GM19025 (cell line): Measurements from ENCODE around the gene SPNS1.
"Not testable (repeated sequence)": the region's sequence is repeated elsewhere in the genome, so short reads cannot be mapped to it uniquely, and the experiment has no call there.

Experiments used
- ATAC-seq: cut with Tn5 transposase; IDR thresholded peaks from one replicate; pipeline ENCODE4 v1.9.1; 2021; ENCODE audit warnings: mild to moderate bottlenecking, low read depth, moderate library complexity; ENCODE audit not compliant: unreplicated experiment

SPNS1 gene

DNA sequence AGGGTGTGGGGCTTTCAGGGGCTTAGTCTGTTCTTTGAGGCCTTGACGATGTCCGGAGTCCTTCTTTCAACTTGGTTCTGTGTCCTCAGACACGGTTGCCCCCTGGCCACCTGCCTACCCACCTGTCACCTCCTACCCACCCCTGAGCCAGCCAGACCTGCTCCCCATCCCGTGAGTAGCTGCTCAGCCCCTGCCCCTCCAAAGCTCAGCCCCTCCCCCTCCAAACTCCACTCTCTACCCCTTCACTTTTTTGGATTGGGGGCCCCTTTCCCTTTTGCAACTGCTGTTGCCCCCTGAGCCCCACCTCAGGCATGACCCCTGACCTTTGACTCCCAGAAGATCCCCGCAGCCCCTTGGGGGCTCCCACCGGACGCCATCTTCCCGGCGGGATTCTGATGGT is 11.5 kb downstream of the SPNS1 start:
- no peak for ATAC-seq

- ATAC-seq, result no peak
Observed at GRCh38 chr16:28986492-28986891, 11.9 kb downstream of the SPNS1 start.

GRCh38 chr16:28987170-28987853 is 12.7 kb downstream of the SPNS1 start:
- no peak for ATAC-seq

DNA sequence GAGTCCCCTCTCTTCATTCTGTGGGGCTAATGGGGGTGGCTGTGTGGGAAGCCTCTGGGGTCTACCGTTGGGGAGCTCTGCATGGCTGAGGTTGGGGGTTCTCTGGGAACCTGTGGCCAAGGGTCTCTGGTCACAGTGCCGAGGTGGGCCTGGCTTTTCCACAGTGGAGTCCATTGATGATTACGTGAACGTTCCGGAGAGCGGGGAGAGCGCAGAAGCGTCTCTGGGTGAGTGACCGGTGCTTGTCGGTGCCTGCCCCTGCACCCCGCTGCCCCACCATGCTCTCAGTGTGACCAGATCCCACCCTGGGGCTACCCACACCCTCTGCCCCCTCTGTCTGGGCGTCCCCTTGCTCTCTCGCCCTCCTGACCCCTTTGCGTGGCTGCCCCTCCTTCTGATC is 14.8 kb downstream of the SPNS1 start:
- ATAC-seq, result no peak

- ATAC-seq, result no peak
Observed at GRCh38 chr16:28990375-28991040, 15.9 kb downstream of the SPNS1 start.

- no peak for ATAC-seq
Observed at GRCh38 chr16:28991687-28992086, 17.1 kb downstream of the SPNS1 start.

DNA sequence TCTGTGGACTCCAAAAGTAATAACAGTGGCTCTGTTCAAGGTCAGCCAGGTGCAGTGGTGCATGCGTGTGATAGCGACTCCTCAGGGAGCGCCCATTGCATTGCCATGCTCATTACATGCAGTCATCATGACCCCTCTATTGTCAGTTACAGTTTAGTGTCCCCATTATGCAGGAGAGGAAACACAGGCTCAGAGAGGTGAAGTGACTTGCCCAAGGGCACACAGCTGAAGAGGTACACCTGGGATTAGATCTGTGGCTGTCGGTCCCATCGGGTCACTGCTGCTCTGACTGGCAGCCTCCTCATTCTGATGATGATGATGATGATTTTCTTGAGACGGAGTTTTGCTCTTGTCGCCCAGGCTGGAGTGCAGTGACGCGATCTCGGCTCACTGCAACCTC is 17.9 kb downstream of the SPNS1 start:
- no peak for ATAC-seq

DNA sequence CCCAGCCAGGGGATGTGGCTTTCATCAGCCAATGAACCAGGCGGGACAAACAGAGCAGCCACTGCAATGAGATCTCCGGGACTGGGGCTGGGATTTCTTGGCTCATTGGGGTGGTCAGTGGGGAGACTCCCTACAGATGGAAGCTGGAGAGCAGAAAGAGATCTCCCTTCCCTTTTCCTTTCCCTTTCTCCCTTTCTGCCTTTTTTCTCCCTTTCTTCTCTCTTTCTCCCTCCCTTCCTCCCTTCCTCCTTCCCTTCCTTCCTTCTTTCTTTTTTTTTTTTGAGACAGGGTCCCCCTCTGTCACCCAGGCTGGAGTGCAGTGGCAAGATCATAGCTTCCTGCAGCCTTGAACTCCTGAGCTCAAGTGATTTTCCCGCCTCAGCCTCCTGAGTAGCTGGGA is 24.3 kb downstream of the SPNS1 start:
- ATAC-seq, result no peak

DNA sequence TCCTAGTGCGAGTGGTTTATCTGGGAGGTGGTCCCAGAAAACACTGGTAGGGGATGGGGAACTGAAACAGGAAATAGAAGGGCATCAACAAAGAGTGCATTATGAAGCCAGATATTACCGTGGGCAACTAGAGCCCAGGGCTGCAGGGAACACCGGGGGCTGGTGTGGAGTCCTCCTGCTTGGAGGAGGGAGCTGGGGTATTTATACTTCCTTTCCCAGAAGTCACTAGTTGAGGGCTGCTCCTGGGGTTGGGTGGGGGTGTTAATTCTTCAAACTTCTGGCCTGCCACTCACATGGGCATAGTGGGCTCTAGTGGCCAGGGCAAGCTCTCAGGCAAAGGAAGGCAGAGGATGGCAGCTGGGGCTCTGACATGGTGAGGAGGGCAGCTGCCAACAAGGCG is 25.0 kb downstream of the SPNS1 start:
- ATAC-seq, result no peak

DNA sequence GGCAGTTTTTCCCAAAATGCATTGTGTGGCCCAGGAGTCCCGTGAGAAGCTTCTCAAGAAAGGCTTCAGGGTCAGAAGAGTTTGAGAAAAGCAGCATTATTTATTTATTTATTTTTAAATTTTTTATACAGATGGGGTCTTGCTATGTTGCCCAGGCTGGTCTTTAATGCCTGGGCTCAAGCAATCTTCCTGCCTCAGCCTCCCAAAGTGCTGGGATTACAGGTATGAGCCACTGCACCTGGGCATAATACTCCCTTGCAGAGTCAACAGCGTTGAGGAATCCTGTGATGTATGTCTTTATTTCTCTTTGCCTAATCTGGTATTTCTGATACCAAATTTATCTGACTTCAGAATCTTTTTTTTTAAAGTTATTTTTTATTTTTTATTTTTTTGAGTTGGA is 25.4 kb downstream of the SPNS1 start:
- no peak for ATAC-seq

DNA sequence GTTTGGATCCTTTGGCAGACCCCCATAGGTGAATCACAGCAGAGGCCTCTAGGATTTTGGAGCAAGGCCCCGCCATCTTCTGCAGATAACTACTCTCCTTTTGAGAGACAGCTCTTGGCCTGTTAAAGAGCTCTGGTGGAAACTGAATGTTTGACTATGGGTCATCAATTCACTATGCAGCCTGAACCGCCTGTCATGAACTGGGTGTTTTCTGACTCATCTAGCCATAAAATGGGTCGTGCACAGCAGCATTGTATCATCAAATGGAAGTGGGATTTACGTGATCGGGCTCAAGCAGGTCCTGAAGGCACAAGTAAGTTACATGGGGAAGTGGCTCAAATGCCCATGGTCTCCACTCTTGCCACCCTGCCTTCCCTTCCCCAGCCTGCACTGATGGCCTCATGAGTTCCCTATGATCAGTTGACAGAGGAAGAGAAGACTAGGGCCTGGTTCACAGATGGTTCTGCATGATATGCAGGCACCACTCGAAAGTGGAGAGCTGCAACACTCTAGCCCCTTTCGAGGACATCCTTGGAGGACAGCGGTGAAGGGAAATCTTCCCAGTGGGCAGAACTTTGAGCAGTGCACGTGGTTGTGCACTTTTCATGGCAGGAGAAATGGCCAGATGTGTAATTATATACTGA is 30.0 kb downstream of the SPNS1 start:
- not testable (repeated sequence) for ATAC-seq

GRCh38 chr16:29007730-29008593 is 33.4 kb downstream of the SPNS1 start:
- no peak for ATAC-seq

GRCh38 chr16:29009050-29009837 is 34.7 kb downstream of the SPNS1 start:
- no peak for ATAC-seq

DNA sequence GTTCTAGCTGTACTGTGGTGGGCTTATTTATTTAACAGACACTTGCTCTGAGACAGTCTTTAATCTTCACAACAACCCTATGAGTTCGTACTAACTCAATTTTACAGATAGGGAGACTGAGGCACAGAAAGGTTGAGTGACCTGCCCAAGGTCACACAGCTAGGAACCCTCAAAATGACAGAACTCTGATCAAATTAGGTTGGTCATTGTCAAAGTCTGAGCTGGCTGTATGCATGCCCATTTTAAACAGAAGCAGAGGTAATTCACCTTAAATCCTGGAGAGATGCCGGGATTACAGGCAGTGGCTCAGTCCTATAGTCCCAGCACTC is 35.2 kb downstream of the SPNS1 start:
- no peak for ATAC-seq

DNA sequence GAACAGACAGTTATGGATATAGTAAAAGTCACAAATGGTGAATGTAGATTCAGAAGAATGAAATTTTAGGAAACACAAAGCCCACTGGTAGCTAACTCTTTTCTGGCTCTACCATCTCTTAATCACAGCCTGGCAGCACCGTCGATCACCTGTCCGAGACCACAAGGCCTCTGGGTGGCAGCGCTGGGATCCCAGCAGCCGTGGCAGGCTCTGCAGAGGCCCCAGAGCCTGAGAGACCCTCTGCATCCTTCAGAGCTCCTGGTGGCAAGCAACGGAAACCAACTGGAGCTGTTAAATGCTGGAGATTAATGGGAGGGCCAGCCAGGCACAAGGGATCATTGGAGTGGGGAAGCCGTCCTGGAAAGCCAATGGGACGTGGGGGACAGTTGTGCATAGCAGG is 36.5 kb downstream of the SPNS1 start:
- no peak for ATAC-seq

GRCh38 chr16:29011851-29012250 is 37.3 kb downstream of the SPNS1 start:
- ATAC-seq, result no peak

- no peak for ATAC-seq
Observed at GRCh38 chr16:29012913-29013553, 38.5 kb downstream of the SPNS1 start.

- ATAC-seq, result no peak
Observed at GRCh38 chr16:29014561-29015069, 40.0 kb downstream of the SPNS1 start.

GRCh38 chr16:29022196-29022595 is 47.6 kb downstream of the SPNS1 start:
- no peak for ATAC-seq
